ENCODE results near the gene PEMT. TPM values are rescaled to one million over a fixed set of nuclear protein-coding genes. Genes with fewer than 3 reads are reported as not detected.

Gene PEMT
- polyA plus RNA-seq, 2 of the 4 experiments (the other 2 are of a cell fraction) = 47.5 to 47.8 TPM

DNA sequence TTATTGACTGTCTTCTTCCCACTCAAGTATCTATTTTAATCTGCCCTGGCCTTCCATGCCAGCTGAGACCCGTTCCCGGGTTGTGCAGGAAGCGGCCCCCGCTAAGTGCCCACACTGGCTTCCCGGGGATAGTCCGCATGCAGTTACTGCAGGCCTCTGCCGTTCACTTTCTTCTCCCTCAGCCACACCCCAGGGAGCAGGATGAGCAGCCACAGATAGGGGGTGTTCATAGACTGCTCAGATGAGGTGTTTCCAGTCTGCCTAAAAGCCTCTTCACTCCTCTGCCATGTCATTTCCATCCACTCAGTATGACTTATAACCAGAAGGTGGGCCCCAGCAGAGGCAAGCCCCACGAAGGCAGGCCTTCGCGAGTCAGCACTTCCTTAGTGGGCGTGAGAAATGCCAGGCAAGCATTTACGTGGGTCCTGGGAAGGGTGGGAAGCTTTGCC is 107.0 kb downstream of the PEMT start:
- ChIA-PET CTCF (interaction anchor here (1.0 to 1.7 kb wide), 3 partner anchors 44 to 157 kb away, joined by 3 to 5 read pairs (median 4); no protein-coding TSS in a partner anchor), POLR2A (no interaction called here)
- FAIRE-seq (no peak), ATAC-seq (peak in 1 of 2 experiments; percentile 39; a peak in 3 of 6 replicates), DNase-seq (ENCODE audit: low read depth in 1 of 2, low spot score in 1 of 2) (no peak)
- TF ChIP-seq, protein P1, sequence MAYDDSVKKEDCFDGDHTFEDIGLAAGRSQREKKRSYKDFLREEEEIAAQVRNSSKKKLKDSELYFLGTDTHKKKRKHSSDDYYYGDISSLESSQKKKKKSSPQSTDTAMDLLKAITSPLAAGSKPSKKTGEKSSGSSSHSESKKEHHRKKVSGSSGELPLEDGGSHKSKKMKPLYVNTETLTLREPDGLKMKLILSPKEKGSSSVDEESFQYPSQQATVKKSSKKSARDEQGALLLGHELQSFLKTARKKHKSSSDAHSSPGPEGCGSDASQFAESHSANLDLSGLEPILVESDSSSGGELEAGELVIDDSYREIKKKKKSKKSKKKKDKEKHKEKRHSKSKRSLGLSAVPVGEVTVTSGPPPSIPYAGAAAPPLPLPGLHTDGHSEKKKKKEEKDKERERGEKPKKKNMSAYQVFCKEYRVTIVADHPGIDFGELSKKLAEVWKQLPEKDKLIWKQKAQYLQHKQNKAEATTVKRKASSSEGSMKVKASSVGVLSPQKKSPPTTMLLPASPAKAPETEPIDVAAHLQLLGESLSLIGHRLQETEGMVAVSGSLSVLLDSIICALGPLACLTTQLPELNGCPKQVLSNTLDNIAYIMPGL (CRISPR knock-in tag; IDR thresholded peaks at IDR 0.05; ENCODE audit: borderline replicate concordance) = no peak
- peak; percentile 39 for TF ChIP-seq MAFK (IDR thresholded peaks at IDR 0.05; ENCODE audit: partially characterized antibody)
- Histone ChIP-seq H3K4me3 (no peak overlapping the region), H3K4me1 (no peaks in the 10 kb centered on the region), H3K9me3 (no peaks in the 10 kb centered on the region), H3K27ac (no peak overlapping the region), H3K4me2 (no peak overlapping the region)
- 92% methylated on average over 12 of the region's 12 CpGs for WGBS (ENCODE audit: missing lambda C conversion rate)

- FAIRE-seq = no peak
- TF ChIP-seq, protein P2, sequence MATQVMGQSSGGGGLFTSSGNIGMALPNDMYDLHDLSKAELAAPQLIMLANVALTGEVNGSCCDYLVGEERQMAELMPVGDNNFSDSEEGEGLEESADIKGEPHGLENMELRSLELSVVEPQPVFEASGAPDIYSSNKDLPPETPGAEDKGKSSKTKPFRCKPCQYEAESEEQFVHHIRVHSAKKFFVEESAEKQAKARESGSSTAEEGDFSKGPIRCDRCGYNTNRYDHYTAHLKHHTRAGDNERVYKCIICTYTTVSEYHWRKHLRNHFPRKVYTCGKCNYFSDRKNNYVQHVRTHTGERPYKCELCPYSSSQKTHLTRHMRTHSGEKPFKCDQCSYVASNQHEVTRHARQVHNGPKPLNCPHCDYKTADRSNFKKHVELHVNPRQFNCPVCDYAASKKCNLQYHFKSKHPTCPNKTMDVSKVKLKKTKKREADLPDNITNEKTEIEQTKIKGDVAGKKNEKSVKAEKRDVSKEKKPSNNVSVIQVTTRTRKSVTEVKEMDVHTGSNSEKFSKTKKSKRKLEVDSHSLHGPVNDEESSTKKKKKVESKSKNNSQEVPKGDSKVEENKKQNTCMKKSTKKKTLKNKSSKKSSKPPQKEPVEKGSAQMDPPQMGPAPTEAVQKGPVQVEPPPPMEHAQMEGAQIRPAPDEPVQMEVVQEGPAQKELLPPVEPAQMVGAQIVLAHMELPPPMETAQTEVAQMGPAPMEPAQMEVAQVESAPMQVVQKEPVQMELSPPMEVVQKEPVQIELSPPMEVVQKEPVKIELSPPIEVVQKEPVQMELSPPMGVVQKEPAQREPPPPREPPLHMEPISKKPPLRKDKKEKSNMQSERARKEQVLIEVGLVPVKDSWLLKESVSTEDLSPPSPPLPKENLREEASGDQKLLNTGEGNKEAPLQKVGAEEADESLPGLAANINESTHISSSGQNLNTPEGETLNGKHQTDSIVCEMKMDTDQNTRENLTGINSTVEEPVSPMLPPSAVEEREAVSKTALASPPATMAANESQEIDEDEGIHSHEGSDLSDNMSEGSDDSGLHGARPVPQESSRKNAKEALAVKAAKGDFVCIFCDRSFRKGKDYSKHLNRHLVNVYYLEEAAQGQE (IDR thresholded peaks at IDR 0.05) = no peak
- CTCF ChIA-PET = interaction anchor here (1.5 to 2.3 kb wide), 2 partner anchors 10 to 127 kb away, joined by 6 to 7 read pairs; no protein-coding TSS in a partner anchor
- no peak for ATAC-seq
- 78% methylated on average over 5 of the region's 5 CpGs for WGBS (ENCODE audit: missing lambda C conversion rate)
- Histone ChIP-seq H3K9me3 (no peaks in the 10 kb centered on the region), H3K4me3 (no peak overlapping the region), H3K4me2 (no peak overlapping the region), H3K4me1 (peaks cover 17% of the 10 kb centered on the region), H3K27ac (no peak overlapping the region)
- DNase-seq (ENCODE audit: low read depth in 1 of 2, low spot score in 1 of 2) = no peak
- POLR2A ChIA-PET = interaction anchor here (1.2 kb wide), 1 partner anchor 14 kb away, joined by 4 read pairs; the partner anchor contains the start of gene RASD1
Observed at GRCh38 chr17:17481860-17482259, 109.6 kb downstream of the PEMT start.

GRCh38 chr17:17480593-17481148 is 110.8 kb downstream of the PEMT start:
- DNase-seq (ENCODE audit: low read depth in 1 of 2, low spot score in 1 of 2) = no peak
- Histone ChIP-seq H3K27ac (no peak overlapping the region), H3K4me3 (no peak overlapping the region), H3K4me2 (no peak overlapping the region), H3K4me1 (peaks cover 17% of the 10 kb centered on the region), H3K9me3 (no peaks in the 10 kb centered on the region)
- no peak for ATAC-seq
- ChIA-PET CTCF (interaction anchor here (1.4 to 2.3 kb wide), 4 partner anchors 11 to 161 kb away, joined by 5 to 7 read pairs (median 6); no protein-coding TSS in a partner anchor), POLR2A (no interaction called here)
- TF ChIP-seq, protein P3, sequence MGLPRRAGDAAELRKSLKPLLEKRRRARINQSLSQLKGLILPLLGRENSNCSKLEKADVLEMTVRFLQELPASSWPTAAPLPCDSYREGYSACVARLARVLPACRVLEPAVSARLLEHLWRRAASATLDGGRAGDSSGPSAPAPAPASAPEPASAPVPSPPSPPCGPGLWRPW (IDR thresholded peaks at IDR 0.05) = no peak
- no peak for TF ChIP-seq HEYL (CRISPR knock-in tag; IDR thresholded peaks at IDR 0.05)
- no peak for TF ChIP-seq FOSL2 (IDR thresholded peaks at IDR 0.05)
- no peak for TF ChIP-seq FOSL2 (CRISPR knock-in tag; IDR thresholded peaks at IDR 0.05)
- TF ChIP-seq JUNB (IDR thresholded peaks at IDR 0.05) = no peak
- TF ChIP-seq ZNF302 (CRISPR knock-in tag; IDR thresholded peaks at IDR 0.05) = no peak
- TF ChIP-seq MAFK (IDR thresholded peaks at IDR 0.05; ENCODE audit: partially characterized antibody) = no peak
- TF ChIP-seq, protein P4, sequence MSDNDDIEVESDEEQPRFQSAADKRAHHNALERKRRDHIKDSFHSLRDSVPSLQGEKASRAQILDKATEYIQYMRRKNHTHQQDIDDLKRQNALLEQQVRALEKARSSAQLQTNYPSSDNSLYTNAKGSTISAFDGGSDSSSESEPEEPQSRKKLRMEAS (IDR thresholded peaks at IDR 0.05) = no peak
- no peak for TF ChIP-seq MYC (IDR thresholded peaks at IDR 0.05; ENCODE audit: borderline replicate concordance, low read length)
- no peak for TF ChIP-seq NPAS2 (CRISPR knock-in tag; IDR thresholded peaks at IDR 0.05; ENCODE audit: borderline replicate concordance)
- no peak for TF ChIP-seq CTCF (IDR thresholded peaks at IDR 0.05)
- no peak for TF ChIP-seq HOXB5 (CRISPR knock-in tag; IDR thresholded peaks at IDR 0.05)
- no peak for TF ChIP-seq PBX3 (IDR thresholded peaks at IDR 0.05)
- no peak for TF ChIP-seq POLR2AphosphoS2 (conservative IDR thresholded peaks at IDR 0.05; ENCODE audit: low read length)
- no peak for FAIRE-seq
- WGBS (ENCODE audit: missing lambda C conversion rate) = 88% methylated on average over 6 of the region's 6 CpGs
